Ovary (tissue), 9 donors: ENCODE results near the gene PLXNA4. TPM values are rescaled to one million over a fixed set of nuclear protein-coding genes. Genes with fewer than 3 reads are reported as not detected.

Experiments used
- DNase-seq, 5 donors: peaks; one replicate each; pipeline ENCODE4 v3.0.0-alpha.2; 2019 to 2020
- H3K27ac ChIP-seq, 2 donors: fragments of 200-600 bp; one replicate each; pipeline versions ENCODE4 v1.5.1 to v1.8.0; 2019 to 2022
- H3K27me3 ChIP-seq: fragments of 200-600 bp; one replicate; pipeline ENCODE4 v1.8.0; 2022
- H3K36me3 ChIP-seq: fragments of 200-600 bp; sonication (generic); one replicate; pipeline ENCODE4 v1.5.1; 2019
- H3K4me1 ChIP-seq: one replicate; pipeline ENCODE4 v1.8.1; 2013; ENCODE audit warnings: mild to moderate bottlenecking, moderate library complexity; ENCODE audit not compliant: insufficient read depth
- H3K4me3 ChIP-seq: fragments of 200-600 bp; sonication (generic); one replicate; pipeline ENCODE4 v1.5.1; 2017
- H3K9me3 ChIP-seq, 2 donors: fragments of 200-600 bp in 1 of 2; sonication (generic) in 1 of 2; one replicate each; pipeline versions ENCODE4 v1.5.1 to v1.8.1; 2013 to 2019; ENCODE audit warnings: mild to moderate bottlenecking in 1 of 2, moderate library complexity in 1 of 2
- EP300 ChIP-seq: sonication (generic); formaldehyde crosslinking; IDR thresholded peaks from one replicate; pipeline ENCODE4 v1.6.1; 2017; ENCODE audit warnings: antibody characterized with exemption
- POLR2A ChIP-seq: fragments of 450-650 bp; IDR thresholded peaks from one replicate; pipeline ENCODE4 v1.6.1; 2017; ENCODE audit warnings: antibody characterized with exemption, mild to moderate bottlenecking, moderate library complexity
- WGBS, 3 donors: extraction: QIAGEN DNeasy Blood & Tissue Kit in 1 of 3; methylation state at CpG; one replicate each; pipeline versions ENCODE4 v1.1.5 to v1.1.7; 2013 to 2017; 5-methylcytosine and 5-hydroxymethylcytosine counted together
- intact Hi-C, 4 donors: fragments of 100-400 bp; cut with DNase I; formaldehyde crosslinking; loops; one replicate each; pipeline versions ENCODE4 v1.11.0 to v1.15.1; 2022 to 2023
- polyA plus RNA-seq, 2 donors: library from polyadenylated mRNA; stranded (reverse); fragments of 200-250 nt in 1 of 2; fragments of 350-450 nt in 1 of 2; fragmentation: Illumina TruSeq in 1 of 2; extraction: RNeasy Lipid Tissue Mini Kit (QIAGEN cat#74804) in 1 of 2; gene quantifications; one replicate each; pipeline ENCODE4 v1.2.3, GENCODE V29; 2013 to 2014
- total RNA-seq, 7 donors: library from RNA; depleted of rRNA in 2 of 7; stranded (reverse); fragments of >200 nt in 2 of 7; fragmentation: NEBNext Ultra II Directional in 3 of 7; extraction: Animal tissue kit (Norgen Biotek cat#: 25700) in 3 of 7; gene quantifications; one replicate each; pipeline versions ENCODE4 v1.1.0 to v1.2.4, GENCODE V29; 2016 to 2023
- TF ChIP-seq, protein P1 (sequence below), 3 donors: fragments of 450-650 bp in 2 of 3; fragments of 200-600 bp in 1 of 3; IDR thresholded peaks; one replicate each; pipeline versions ENCODE4 v1.5.1 to v1.8.0; 2016 to 2022; ENCODE audit warnings: antibody characterized with exemption in 3 of 3, mild to moderate bottlenecking in 1 of 3
- donor health status: DM: no; HTN: no; CAD: no; lungs with moderate emphysema.
- donor health status: DM: no; HTN: no; CAD: no.
- donor health status: Bipolar disorder and iron deficiency.
- donor health status: DM: yes; HTN: yes; CAD: no.
- donor health status: DM: no; HTN: no; CAD: no.
- donor health status: DM: yes; HTN: yes; CAD: no.

PLXNA4 gene
- total and polyA plus RNA-seq, 9 donors, result 5.1 to 39.9 (median 11.4) TPM

DNA sequence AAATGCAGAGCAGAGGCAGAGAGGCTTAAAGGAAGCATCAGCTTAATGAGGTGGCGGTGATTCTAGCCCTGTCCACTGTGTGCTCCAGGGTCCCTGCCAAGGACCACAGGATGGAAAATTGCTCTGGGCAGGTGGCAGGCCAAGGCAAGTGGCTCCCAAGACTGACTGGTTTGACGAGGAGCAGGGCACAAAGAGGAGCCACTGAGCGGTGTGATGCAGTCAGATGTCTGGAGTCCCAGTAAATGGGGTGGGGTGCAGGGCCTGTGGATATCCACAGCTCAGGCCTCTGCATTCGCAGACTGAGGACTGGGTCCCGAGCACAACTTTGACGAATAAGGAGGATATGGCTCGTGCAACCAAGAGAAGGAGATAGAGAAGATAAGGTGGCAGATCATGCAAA is 385.6 kb downstream of the PLXNA4 start:
- WGBS, 3 donors, result 92 to 95% (median 95%) methylated on average over 7 of the region's 7 CpGs
- Histone ChIP-seq H3K27me3 (no peaks in the 10 kb centered on the region), H3K36me3 (no peaks in the 10 kb centered on the region), H3K4me3 (no peak overlapping the region), H3K27ac (no peak overlapping the region), H3K9me3 (no peaks in the 10 kb centered on the region), H3K4me1 (no peaks in the 10 kb centered on the region)
- no peak for DNase-seq
- intact Hi-C loops, result no loop called here
- TF ChIP-seq, protein P1, sequence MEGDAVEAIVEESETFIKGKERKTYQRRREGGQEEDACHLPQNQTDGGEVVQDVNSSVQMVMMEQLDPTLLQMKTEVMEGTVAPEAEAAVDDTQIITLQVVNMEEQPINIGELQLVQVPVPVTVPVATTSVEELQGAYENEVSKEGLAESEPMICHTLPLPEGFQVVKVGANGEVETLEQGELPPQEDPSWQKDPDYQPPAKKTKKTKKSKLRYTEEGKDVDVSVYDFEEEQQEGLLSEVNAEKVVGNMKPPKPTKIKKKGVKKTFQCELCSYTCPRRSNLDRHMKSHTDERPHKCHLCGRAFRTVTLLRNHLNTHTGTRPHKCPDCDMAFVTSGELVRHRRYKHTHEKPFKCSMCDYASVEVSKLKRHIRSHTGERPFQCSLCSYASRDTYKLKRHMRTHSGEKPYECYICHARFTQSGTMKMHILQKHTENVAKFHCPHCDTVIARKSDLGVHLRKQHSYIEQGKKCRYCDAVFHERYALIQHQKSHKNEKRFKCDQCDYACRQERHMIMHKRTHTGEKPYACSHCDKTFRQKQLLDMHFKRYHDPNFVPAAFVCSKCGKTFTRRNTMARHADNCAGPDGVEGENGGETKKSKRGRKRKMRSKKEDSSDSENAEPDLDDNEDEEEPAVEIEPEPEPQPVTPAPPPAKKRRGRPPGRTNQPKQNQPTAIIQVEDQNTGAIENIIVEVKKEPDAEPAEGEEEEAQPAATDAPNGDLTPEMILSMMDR (IDR thresholded peaks at IDR 0.05), result no peak
- TF ChIP-seq EP300 (no peak), POLR2A (no peak)

DNA sequence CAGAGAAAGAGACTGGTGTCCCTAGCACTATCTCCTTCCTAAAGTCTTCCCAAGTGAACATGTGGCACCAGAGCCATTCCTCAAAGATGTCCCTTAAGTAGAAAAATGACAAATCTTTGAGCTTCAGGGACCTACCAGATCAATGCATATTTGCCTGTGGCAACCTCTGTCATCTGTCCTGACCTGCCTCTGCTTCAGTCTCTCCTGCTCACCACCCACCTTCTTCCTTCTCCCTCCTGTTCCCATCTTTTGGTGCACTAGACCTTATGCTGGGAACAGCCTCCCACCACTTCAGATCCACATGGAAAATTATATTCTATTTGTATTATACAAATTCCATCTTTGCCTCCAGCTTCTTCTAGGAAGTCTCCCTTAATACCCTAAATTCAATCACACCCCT is 386.4 kb downstream of the PLXNA4 start:
- H3K4me3 ChIP-seq, result no peak overlapping the region
- no peaks in the 10 kb centered on the region for H3K4me1 ChIP-seq
- H3K27ac ChIP-seq, result no peak overlapping the region
- intact Hi-C loops, result no loop called here
- DNase-seq, result no peak
- no peaks in the 10 kb centered on the region for H3K27me3 ChIP-seq
- H3K36me3 ChIP-seq, result no peaks in the 10 kb centered on the region
- H3K9me3 ChIP-seq, result no peaks in the 10 kb centered on the region
- TF ChIP-seq EP300, result no peak
- TF ChIP-seq POLR2A, result no peak
- TF ChIP-seq, protein P1 (IDR thresholded peaks at IDR 0.05), result no peak

DNA sequence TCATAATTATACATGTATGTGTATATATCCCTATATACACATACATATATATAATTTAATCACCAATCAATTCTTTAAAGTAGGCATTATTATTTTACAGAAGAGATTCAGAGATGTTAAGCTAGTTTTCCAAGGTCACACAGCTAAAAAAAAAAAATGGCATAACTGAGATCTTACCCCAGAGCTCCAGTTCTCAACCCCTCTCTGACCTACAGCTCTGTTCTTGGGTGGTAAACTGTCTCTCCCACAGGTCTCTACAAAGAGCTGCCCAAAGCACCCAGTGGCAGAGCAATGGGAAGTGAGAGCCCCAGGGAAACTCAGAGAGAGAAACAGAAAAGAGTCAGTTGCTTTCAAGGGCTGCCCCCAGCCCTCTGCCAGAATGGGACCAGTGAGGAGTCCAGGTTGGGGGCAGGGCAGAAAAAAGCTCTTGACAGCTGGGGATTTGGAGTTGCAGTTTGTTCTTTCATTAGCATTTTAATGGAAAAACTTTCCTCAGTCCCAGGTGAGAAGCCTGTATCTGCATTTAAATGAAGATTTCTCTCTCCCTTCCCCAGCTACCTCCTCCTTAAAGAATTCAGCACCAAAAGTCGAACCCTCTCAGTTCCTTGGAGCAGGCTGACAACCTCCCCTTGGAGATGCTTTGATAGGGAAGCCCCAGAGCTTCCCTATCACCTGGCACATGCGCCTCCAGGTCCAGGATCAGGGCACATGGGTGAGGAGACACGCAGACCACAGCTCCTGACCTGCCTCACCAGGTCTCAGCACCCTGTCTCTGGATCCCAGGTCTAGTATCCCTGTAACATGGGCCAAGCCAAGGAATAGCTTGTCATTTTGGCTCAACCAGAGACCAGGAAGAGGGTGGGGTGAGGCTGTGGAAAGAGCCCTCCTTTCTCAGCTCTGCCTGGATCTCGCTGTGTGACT is 388.1 kb downstream of the PLXNA4 start:
- no peak overlapping the region for H3K4me3 ChIP-seq
- no peak for DNase-seq
- 63 to 71% (median 65%) methylated on average over 4 of the region's 4 CpGs for WGBS, 3 donors
- no peaks in the 10 kb centered on the region for H3K9me3 ChIP-seq
- no peak overlapping the region for H3K27ac ChIP-seq
- H3K36me3 ChIP-seq, result no peaks in the 10 kb centered on the region
- intact Hi-C loops, result no loop called here
- no peaks in the 10 kb centered on the region for H3K4me1 ChIP-seq
- H3K27me3 ChIP-seq, result no peaks in the 10 kb centered on the region
- TF ChIP-seq EP300, result no peak

DNA sequence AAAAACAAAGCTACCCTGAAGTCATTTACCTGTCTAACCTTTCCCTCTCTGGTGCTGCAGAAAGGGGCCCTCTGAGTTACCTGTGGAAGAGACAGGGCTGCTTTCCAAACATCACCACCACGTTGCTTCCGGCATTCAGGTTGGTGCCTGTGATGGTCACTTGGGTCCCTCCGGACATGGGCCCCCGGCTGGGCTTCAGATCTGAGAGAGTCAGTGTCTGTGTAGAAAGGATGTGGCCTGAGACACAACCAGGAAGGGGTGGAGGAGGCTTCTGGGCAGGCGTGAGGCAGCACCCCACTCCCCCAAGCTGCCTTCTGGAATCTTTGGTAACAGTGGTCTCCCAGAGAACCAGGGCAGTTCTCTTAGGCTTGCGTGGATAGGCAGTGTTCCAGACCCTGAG is 388.9 kb downstream of the PLXNA4 start:
- 93 to 97% (median 96%) methylated on average over 6 of the region's 6 CpGs for WGBS, 3 donors
- Histone ChIP-seq H3K9me3 (no peaks in the 10 kb centered on the region), H3K27ac (no peak overlapping the region), H3K27me3 (no peaks in the 10 kb centered on the region), H3K4me3 (no peak overlapping the region), H3K36me3 (no peaks in the 10 kb centered on the region), H3K4me1 (no peaks in the 10 kb centered on the region)
- intact Hi-C loops, result no loop called here
- DNase-seq, result no peak
- no peak for TF ChIP-seq POLR2A
- TF ChIP-seq, protein P1 (IDR thresholded peaks at IDR 0.05), result no peak
- no peak for TF ChIP-seq EP300

DNA sequence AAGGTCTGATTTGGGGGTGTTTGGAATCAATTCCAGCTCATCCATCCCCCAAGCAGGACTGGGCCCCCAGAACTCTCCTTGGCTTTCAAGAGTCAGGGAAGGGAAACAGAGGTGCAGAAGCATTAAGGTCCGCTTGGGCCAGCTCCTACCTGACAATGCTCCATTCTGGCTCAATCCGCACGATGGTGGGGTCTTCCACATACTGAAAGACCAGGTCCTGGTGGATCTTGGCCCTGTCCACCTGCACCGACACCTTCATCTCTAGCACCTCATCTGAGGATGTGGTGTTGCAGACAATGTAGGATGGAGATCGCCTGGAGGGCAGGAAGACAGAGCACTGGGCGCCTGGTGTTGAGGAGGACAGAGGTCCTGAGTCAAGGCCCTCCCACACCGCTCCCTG is 391.1 kb downstream of the PLXNA4 start:
- TF ChIP-seq EP300 (no peak), POLR2A (no peak)
- TF ChIP-seq, protein P1 (IDR thresholded peaks at IDR 0.05), result no peak
- Histone ChIP-seq H3K36me3 (no peaks in the 10 kb centered on the region), H3K4me3 (no peak overlapping the region), H3K27ac (no peak overlapping the region), H3K27me3 (no peaks in the 10 kb centered on the region), H3K4me1 (no peaks in the 10 kb centered on the region), H3K9me3 (no peaks in the 10 kb centered on the region)
- intact Hi-C loops, result no loop called here
- WGBS, 3 donors, result 95 to 96% (median 95%) methylated on average over 7 of the region's 7 CpGs
- DNase-seq, result no peak
